ENCODE results near the gene ANKRD13D.

ANKRD13D gene

GRCh38 chr11:67274768-67275605 lies 14.1 kb upstream of the ANKRD13D start:
- peak overlapping the region; percentile 52 for H3K4me3 Mint-ChIP-seq
- peak; percentile 22 for DNase-seq
- peaks cover 100% of the 10 kb centered on the region for H3K4me1 Mint-ChIP-seq
- CTCF ChIA-PET, result interaction anchor here (1.1 kb wide), 1 partner anchor 42 kb away, joined by 3 read pairs; no protein-coding TSS in a partner anchor
- H3K9me3 Mint-ChIP-seq, result no peaks in the 10 kb centered on the region
- H3K27me3 Mint-ChIP-seq, result no peaks in the 10 kb centered on the region
- peaks cover 66% of the 10 kb centered on the region for H3K36me3 Mint-ChIP-seq
- peak overlapping the region; percentile 94 for H3K27ac Mint-ChIP-seq

- peak; percentile 40 for DNase-seq
- peaks cover 97% of the 10 kb centered on the region for H3K4me1 Mint-ChIP-seq
- peak overlapping the region; percentile 94 for H3K27ac Mint-ChIP-seq
- H3K4me3 Mint-ChIP-seq, result peak overlapping the region; percentile 52
- CTCF ChIA-PET, result interaction anchor here (1.0 kb wide), 1 partner anchor 10 kb away, joined by 3 read pairs; no protein-coding TSS in a partner anchor
- H3K36me3 Mint-ChIP-seq, result peaks cover 64% of the 10 kb centered on the region
- H3K9me3 Mint-ChIP-seq, result no peaks in the 10 kb centered on the region
- no peaks in the 10 kb centered on the region for H3K27me3 Mint-ChIP-seq
Observed at GRCh38 chr11:67275606-67276409, 13.3 kb upstream of the ANKRD13D start.

GRCh38 chr11:67276781-67277230 lies 12.3 kb upstream of the ANKRD13D start:
- CTCF ChIA-PET, result interaction anchor here (0.6 to 2.0 kb wide), 8 partner anchors 9 to 183 kb away, joined by 3 to 17 read pairs (median 3); partner anchors contain the start of gene CLCF1

GRCh38 chr11:67277231-67277961 lies 11.7 kb upstream of the ANKRD13D start:
- H3K36me3 Mint-ChIP-seq, result peaks cover 53% of the 10 kb centered on the region
- peak; percentile 95 for DNase-seq
- peaks cover 84% of the 10 kb centered on the region for H3K4me1 Mint-ChIP-seq
- H3K27ac Mint-ChIP-seq, result peak overlapping the region; percentile 94
- no peaks in the 10 kb centered on the region for H3K9me3 Mint-ChIP-seq
- peak overlapping the region; percentile 74 for H3K4me3 Mint-ChIP-seq
- no peaks in the 10 kb centered on the region for H3K27me3 Mint-ChIP-seq
- CTCF ChIA-PET, result interaction anchor here (0.6 to 2.0 kb wide), 12 partner anchors 8 to 184 kb away, joined by 3 to 17 read pairs (median 3); partner anchors contain the start of genes CLCF1 and GRK2

More at GRCh38 chr11:67276781-67277230, 12.3 kb upstream of the ANKRD13D start:
- peak overlapping the region; percentile 94 for H3K27ac Mint-ChIP-seq
- H3K4me3 Mint-ChIP-seq, result peak overlapping the region; percentile 74
- no peaks in the 10 kb centered on the region for H3K27me3 Mint-ChIP-seq
- peaks cover 87% of the 10 kb centered on the region for H3K4me1 Mint-ChIP-seq
- H3K9me3 Mint-ChIP-seq, result no peaks in the 10 kb centered on the region
- H3K36me3 Mint-ChIP-seq, result peaks cover 55% of the 10 kb centered on the region
- peak; percentile 57 for DNase-seq

GRCh38 chr11:67278135-67278938 lies 10.8 kb upstream of the ANKRD13D start:
- CTCF ChIA-PET, result interaction anchor here (0.9 to 2.5 kb wide), 9 partner anchors 9 to 73 kb away, joined by 3 to 17 read pairs (median 4); partner anchors contain the start of gene GRK2
- peak; percentile 22 for DNase-seq
- peaks cover 57% of the 10 kb centered on the region for H3K36me3 Mint-ChIP-seq
- peak overlapping the region; percentile 94 for H3K27ac Mint-ChIP-seq
- peak overlapping the region; percentile 74 for H3K4me3 Mint-ChIP-seq
- peaks cover 78% of the 10 kb centered on the region for H3K4me1 Mint-ChIP-seq
- no peaks in the 10 kb centered on the region for H3K27me3 Mint-ChIP-seq
- no peaks in the 10 kb centered on the region for H3K9me3 Mint-ChIP-seq

- H3K4me1 Mint-ChIP-seq, result peaks cover 75% of the 10 kb centered on the region
- CTCF ChIA-PET, result interaction anchor here (2.5 kb wide), 1 partner anchor 10 kb away, joined by 8 read pairs; no protein-coding TSS in a partner anchor
Observed at GRCh38 chr11:67278939-67279588, 10.0 kb upstream of the ANKRD13D start.

GRCh38 chr11:67279589-67280340 lies 9.3 kb upstream of the ANKRD13D start:
- H3K36me3 Mint-ChIP-seq, result peaks cover 61% of the 10 kb centered on the region
- H3K4me1 Mint-ChIP-seq, result peaks cover 73% of the 10 kb centered on the region
- H3K9me3 Mint-ChIP-seq, result no peaks in the 10 kb centered on the region
- H3K27me3 Mint-ChIP-seq, result no peaks in the 10 kb centered on the region
- peak overlapping the region; percentile 74 for H3K4me3 Mint-ChIP-seq
- DNase-seq, result peak; percentile 17
- CTCF ChIA-PET, result interaction anchor here (2.5 kb wide), 1 partner anchor 10 kb away, joined by 8 read pairs; no protein-coding TSS in a partner anchor
- peak overlapping the region; percentile 94 for H3K27ac Mint-ChIP-seq

More at GRCh38 chr11:67278939-67279588, 10.0 kb upstream of the ANKRD13D start:
- Mint-ChIP-seq H3K9me3 (no peaks in the 10 kb centered on the region), H3K27ac (peak overlapping the region; percentile 94), H3K36me3 (peaks cover 60% of the 10 kb centered on the region), H3K27me3 (no peaks in the 10 kb centered on the region), H3K4me3 (peak overlapping the region; percentile 74)
- DNase-seq, result peak; percentile 19

- Mint-ChIP-seq H3K36me3 (peaks cover 62% of the 10 kb centered on the region), H3K27ac (peak overlapping the region; percentile 94), H3K4me3 (no peak overlapping the region), H3K27me3 (no peaks in the 10 kb centered on the region), H3K4me1 (peaks cover 71% of the 10 kb centered on the region), H3K9me3 (no peaks in the 10 kb centered on the region)
- CTCF ChIA-PET, result interaction anchor here (2.5 kb wide), 1 partner anchor 11 kb away, joined by 8 read pairs; no protein-coding TSS in a partner anchor
- DNase-seq, result peak; percentile 18
Observed at GRCh38 chr11:67280341-67280787, 8.7 kb upstream of the ANKRD13D start.

GRCh38 chr11:67280788-67281551 lies 8.1 kb upstream of the ANKRD13D start:
- H3K4me1 Mint-ChIP-seq, result peaks cover 71% of the 10 kb centered on the region
- peaks cover 58% of the 10 kb centered on the region for H3K36me3 Mint-ChIP-seq
- no peaks in the 10 kb centered on the region for H3K9me3 Mint-ChIP-seq
- DNase-seq, result peak; percentile 15
- H3K27ac Mint-ChIP-seq, result peak overlapping the region; percentile 94
- H3K4me3 Mint-ChIP-seq, result no peak overlapping the region
- CTCF ChIA-PET, result interaction anchor here (2.5 kb wide), 1 partner anchor 11 kb away, joined by 8 read pairs; no protein-coding TSS in a partner anchor
- H3K27me3 Mint-ChIP-seq, result no peaks in the 10 kb centered on the region

- H3K27me3 Mint-ChIP-seq, result no peaks in the 10 kb centered on the region
- DNase-seq, result peak; percentile 18
- H3K9me3 Mint-ChIP-seq, result no peaks in the 10 kb centered on the region
- CTCF ChIA-PET, result no interaction called here
- H3K4me3 Mint-ChIP-seq, result no peak overlapping the region
- H3K27ac Mint-ChIP-seq, result peak overlapping the region; percentile 52
- peaks cover 71% of the 10 kb centered on the region for H3K4me1 Mint-ChIP-seq
- peaks cover 56% of the 10 kb centered on the region for H3K36me3 Mint-ChIP-seq
Observed at GRCh38 chr11:67281552-67282150, 7.5 kb upstream of the ANKRD13D start.
